TTC549 (cell line): ENCODE measurements around the gene BICRA.
A peak's percentile ranks its signal among the peaks of the same experiment; 100 is the strongest.
"Not testable (repeated sequence)": the region's sequence is repeated elsewhere in the genome, so short reads cannot be mapped to it uniquely, and the experiment has no call there.

Source experiments
- FAIRE-seq: peaks from 2 replicates; lab custom pipeline; 2012; peaks lifted over from hg19 to GRCh38; lab: Jason Lieb, UNC

BICRA gene

DNA sequence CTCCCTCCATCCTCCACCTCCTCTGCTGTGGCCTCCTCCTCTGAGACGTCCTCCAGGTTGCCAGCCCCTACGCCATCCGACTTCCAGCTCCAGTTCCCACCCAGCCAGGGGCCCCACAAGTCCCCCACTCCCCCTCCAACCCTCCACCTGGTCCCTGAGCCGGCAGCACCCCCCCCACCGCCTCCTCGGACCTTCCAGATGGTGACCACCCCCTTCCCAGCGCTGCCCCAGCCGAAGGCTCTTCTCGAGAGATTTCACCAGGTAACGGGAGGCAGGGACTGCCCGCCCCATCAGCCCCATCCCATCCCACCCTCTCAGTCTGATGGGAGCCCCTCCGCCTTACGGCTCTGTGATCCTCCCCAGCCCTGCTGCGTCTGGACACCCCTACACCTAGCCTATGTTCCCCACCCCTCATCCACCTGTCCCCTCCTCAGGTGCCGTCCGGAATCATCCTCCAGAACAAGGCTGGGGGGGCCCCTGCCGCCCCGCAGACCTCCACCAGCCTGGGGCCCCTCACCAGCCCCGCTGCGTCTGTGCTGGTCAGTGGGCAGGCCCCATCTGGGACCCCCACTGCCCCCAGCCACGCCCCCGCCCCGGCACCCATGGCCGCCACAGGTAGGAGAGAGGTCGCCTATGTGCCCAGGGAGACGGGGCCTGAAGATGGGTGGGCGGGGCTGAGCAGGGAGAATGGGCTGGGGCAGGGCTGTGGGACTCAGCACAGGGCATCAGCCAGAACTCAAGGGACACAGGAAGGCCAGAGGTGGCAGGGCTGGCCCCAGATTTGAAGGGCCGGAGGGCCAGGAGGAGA is 85.7 kb downstream of the BICRA start:
- FAIRE-seq = no peak

DNA sequence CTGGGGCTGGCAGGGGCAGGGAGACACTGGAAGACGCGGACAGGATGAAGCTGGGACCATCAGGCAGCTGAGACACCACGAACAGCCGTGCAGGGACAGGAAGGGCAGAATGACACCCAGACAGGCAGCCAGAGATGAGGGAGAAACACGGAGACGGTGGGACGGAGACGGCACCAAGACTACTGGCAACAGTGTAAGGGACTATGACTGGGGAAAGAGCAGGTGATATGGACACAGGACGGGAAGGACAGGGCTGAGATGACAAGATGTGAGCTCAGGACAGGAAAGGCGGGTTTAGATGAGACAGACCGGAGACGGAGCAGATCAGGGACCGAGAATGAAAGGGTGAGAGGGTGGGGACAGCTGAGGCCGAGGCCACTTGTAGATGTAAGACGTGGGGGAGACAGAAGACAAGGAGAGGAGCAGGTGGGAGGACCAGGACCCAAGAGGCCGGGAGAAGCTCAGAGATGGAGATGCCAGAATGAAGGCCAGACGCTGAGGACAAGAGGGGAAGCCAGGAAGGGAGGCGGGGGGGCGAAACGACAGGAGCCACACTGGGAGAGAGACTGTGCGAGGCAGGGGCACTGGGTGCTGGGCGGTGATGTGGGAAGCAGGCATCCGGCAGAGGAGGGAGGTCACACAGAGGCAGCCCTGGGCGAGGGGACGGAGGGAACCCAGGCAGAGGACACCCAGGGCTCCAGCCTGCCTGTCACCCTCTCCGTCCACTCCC is 86.8 kb downstream of the BICRA start:
- no peak for FAIRE-seq

DNA sequence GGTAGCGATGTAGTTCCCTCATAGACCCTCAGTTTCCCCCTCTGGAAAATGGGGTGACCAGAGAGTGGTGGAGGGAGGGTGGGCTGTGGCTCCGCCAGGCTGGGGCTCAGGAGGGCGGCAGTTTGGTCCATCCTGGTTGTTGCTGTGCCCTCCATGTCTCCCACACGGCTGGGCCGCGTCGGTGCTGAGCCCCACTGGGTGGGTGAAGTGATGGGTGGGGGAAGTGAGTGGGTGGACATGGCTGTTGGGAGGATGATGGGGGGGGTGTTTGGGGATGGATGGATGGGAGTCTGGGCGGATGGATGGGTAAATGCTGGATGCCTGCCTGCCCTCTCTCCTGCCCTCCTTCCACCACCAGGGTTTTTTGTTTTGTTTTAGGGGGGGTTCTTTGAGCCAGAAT is 87.7 kb downstream of the BICRA start:
- no peak for FAIRE-seq

DNA sequence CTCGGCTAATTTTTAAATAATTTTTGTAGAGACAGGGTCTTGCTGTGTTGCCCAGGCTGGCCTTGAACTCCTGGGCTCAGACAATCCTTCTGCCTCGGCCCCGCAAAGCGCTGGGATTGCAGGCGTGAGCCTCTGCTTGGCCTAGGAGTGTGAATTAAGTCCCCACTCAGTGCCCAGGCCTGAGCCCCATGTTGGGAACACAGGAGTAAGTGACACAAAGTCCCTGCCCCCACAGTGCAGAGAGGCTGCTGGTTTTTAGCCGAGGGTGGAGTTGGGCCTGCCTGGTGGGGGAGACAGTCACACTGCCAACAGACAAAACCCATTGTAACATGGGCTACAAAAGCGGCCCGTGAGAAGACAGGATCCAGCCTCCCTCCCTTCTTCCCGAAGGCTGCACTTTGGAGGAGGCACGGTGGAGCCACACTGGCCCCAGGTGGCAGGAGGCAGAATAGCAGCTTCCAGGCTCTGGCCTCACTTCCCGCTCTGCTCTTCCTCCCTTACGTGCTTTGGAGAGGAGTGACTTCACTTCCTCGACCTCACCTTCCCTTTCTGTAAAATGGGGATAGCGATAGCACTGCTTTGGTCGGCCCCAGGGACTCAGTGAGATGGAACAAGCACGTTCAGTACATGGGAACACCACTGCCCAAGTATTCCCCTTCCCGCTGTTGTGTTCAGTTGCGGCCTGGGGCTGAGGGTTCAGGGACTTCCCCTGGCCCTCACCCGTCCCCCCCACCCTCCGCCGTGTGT is 89.1 kb downstream of the BICRA start:
- peak; percentile 80 for FAIRE-seq

DNA sequence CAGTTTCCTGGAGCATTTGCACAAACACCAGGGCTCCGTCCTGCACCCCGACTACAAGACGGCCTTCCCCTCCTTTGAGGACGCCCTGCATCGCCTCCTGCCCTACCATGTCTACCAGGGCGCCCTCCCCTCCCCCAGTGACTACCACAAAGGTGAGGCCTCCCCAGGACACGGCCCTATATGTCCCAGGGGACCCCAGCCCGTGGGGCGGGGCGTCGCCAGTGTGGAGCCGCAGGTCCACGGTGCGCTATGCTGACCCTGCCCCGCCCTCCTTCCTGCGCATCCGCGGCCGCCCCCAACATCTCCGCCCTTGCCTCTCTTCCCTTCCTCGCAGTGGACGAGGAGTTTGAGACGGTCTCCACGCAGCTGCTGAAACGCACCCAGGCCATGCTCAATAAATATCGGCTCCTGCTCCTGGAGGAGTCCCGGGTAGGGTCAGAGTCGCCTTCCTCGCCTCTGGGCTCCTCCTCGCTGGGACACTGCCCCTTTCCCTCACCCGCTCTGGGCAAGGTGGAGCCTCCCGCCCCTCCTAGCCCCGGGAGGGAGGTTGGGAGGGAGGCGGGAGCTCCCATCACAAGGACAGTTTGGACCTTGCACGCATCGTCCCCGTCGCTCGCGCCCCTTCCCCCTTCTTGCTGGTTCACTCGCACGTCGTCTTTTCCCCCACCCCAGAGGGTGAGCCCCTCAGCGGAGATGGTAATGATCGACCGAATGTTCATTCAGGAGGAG is 89.9 kb downstream of the BICRA start:
- no peak for FAIRE-seq

DNA sequence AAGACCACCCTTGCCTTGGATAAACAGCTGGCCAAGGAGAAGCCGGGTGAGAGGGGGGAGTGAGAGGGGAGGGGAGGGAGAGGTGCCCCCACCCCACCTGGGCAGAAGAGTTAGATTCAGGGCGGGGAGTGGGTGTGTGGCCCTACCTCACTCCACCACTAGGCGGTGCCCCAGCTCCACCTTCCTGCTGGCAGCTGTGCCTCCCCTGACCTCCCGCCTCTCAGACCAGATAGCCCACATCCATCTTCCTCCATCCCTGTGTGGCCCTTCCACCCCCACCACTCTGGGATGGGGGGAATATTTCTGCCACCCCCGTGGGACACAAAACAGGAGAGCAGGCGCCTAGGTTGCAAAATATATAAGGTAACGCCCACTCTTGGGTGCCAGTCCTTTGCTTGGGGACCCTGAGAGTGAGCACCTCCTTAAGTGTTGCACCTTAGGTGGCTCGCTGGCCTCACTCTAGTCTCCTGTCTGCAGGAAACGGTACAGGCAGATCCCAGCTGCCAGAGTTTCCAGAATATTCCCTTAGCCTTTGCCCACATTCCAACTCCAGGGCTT is 90.5 kb downstream of the BICRA start:
- no peak for FAIRE-seq

DNA sequence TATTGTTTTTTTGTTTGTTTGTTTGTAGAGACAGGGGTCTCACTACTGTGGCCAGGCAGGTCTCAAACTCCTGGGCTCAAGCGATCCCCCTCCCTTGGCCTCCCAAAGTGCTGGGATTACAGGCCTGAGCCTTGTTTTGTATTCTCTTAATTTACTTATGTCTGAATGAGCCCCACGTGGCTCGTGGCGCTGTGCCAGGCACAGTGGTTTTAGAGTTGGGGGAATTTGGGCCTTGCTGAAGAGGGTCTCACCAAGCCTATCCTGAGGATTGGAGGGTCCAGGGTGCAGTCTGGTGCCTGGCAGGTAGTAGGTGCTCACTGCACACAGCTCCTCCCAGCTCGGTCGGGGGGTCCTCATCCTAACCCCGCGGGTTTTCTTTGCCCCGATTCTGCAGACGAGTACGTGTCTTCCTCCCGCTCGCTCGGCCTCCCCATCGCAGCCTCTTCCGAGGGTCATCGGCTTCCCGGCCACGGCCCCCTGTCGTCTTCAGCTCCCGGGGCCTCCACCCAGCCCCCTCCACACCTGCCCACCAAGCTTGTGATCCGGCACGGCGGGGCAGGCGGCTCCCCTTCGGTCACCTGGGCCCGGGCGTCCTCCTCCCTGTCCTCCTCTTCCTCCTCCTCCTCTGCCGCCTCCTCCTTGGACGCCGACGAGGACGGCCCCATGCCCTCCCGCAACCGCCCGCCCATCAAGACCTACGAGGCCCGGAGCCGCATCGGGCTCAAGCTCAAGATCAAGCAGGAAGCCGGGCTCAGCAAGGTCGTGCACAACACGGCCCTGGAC is 92.2 kb downstream of the BICRA start:
- no peak for FAIRE-seq

DNA sequence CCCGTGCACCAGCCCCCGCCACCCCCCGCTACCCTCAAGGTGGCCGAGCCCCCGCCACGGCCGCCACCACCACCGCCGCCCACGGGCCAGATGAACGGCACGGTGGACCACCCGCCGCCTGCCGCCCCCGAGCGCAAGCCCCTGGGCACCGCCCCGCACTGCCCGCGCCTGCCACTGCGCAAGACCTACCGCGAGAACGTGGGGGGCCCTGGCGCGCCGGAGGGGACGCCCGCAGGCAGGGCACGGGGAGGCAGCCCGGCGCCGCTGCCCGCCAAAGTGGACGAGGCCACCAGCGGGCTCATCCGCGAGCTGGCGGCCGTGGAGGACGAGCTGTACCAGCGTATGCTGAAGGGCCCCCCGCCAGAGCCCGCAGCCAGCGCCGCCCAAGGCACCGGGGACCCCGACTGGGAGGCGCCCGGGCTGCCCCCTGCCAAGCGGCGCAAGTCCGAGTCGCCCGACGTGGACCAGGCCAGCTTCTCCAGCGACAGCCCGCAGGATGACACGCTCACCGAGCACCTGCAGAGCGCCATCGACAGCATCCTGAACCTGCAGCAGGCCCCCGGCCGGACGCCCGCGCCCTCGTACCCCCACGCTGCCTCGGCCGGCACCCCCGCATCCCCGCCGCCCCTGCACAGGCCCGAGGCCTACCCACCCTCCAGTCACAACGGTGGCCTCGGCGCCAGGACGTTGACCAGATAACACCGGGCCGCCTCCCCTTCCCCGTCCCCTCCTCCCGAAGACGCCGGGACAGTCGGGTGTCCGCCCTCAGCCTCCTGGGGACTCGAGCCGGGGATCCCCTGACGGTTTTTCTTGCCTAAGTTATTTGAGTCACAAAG is 93.0 kb downstream of the BICRA start:
- FAIRE-seq = no peak

DNA sequence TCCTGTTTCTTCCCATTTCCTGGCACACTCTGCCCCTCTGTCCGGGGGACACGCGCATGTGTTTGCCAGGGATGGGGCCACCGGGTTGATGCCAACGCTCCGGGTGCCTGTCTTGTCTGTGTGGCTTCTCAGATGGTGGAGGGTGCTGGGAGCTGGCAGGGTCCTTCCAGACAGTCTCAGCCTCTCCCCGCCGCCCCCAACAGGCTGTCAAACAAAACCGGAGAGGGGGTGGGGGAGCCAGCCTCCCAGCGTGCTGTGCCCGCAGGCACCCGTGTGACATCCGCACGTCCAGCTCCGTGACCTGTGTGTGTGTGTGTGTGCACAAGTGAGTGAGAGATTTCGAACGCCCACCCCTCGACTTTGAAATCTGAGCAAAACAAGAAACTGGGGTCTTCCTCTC is 93.7 kb downstream of the BICRA start:
- FAIRE-seq = no peak

DNA sequence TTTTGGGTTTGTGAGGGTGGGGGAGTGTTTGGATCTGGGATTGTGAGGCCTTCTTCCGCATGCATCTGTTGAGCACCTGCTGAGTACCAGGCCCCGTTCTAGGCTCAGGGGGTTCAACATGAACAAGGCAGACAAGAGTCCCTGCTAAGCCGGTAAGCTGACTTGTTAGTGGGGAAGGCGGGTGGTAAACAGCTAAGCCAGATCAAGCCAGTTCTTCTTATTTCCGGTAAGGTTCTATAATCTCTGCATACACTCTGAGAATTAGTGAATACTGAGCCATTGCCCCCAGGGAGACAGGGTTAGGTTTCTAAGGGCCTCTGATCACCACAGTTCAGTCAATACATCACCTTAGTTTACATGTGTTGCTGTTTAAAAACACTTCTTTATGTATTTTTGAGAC is 94.4 kb downstream of the BICRA start:
- no peak for FAIRE-seq

DNA sequence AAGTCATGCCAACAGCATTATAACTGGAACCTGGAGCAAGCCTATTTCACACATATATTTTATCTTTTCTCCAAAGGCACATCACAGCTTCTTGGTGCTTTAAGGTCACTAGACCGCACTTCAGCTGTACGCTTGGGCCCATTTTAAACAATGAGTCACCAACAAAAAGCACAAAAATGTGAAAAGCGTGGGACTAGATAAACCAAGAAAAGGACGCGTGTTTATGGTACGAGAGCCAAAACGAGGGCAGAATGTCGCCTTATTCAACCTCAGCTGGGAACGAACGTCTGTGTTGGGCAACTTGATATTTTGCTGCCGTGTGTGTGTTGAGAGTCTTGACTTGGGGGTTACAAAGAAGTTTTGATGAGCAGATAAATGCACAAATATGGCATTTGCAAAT is 95.1 kb downstream of the BICRA start:
- FAIRE-seq = no peak

DNA sequence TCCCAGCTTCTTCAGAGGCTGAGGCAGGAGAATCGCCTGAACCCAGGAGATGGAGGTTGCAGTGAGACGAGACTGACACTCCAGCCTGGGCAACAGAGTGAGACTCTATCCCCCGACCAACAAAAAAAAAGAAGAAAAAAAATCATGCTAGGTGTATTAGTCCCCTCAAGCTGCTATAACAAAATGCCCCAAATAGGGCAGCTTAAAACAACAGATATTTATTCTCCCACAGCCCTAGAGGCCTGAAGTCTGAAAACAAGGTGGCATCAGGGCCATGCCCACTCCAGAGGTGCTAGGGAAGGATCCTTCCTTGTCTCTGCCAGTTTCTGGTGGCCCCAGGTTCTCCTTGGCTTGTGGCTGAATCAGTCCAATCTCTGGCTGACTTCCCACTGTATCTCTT is 95.7 kb downstream of the BICRA start:
- no peak for FAIRE-seq

DNA sequence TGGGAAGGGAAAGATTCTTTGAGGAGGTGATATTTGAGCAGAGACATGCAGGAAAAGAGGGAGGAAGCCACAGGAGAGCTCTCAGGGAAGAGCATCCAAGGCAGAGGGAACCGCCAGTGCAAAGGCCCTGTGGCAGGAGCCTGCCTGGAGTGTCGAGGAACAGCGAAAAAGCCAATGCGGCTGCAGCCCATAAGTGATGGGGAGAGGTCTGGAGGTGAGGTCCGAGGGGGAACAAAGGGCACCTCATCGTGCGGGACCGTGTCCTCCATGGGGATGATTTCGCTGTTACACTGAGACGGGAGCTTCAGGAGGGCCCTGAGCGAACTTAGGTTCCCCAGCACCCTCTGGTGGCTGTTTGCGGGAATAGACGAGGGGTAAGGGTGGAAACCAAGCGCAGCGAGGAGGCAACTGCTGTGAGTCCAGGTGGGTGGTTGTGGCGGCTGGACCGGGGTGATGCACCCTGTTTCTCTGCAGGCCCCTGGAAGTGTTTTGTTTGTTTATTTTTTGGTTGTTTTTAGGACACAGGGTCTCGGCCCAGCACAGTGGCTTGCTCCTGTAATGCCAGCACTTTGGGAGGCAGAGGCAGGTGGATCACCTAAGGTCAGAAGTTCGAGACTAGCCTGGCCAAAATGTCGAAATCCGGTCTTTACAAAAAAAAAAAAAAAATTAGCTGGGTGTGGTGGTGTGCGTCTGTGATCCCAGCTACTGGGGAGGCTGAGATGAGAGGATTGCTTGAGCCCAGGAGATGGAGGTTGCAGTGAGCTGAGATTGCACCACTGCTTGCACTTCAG is 98.4 kb downstream of the BICRA start:
- no peak for FAIRE-seq

DNA sequence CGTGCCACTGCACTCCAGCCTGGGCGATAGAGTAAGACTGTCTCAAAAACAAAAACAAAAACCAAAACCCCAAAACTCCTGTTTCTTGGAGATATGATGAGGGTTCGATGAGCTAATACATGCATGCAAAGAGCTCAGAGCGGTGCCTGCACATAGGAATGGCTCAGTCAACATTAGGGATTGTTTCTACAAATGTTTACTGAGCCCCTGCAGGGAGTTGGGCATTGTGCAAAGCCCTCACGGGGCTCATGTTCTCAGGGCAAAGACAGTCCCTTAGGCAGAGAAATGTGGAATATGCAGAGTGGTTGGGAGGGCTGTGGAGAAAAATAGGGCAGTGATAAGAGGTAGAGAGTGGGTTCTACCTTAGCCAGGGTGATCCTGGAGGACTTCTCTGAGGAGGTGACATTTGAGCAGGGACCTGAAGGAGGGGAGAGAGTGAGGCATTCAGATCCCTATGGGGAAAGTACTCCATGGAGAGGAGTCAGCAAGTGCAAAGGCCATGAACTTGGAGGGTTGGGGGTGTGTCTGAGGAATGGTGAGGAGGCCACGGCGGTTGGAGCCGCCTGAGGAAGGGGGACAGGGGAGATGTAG is 102.8 kb downstream of the BICRA start:
- no peak for FAIRE-seq

DNA sequence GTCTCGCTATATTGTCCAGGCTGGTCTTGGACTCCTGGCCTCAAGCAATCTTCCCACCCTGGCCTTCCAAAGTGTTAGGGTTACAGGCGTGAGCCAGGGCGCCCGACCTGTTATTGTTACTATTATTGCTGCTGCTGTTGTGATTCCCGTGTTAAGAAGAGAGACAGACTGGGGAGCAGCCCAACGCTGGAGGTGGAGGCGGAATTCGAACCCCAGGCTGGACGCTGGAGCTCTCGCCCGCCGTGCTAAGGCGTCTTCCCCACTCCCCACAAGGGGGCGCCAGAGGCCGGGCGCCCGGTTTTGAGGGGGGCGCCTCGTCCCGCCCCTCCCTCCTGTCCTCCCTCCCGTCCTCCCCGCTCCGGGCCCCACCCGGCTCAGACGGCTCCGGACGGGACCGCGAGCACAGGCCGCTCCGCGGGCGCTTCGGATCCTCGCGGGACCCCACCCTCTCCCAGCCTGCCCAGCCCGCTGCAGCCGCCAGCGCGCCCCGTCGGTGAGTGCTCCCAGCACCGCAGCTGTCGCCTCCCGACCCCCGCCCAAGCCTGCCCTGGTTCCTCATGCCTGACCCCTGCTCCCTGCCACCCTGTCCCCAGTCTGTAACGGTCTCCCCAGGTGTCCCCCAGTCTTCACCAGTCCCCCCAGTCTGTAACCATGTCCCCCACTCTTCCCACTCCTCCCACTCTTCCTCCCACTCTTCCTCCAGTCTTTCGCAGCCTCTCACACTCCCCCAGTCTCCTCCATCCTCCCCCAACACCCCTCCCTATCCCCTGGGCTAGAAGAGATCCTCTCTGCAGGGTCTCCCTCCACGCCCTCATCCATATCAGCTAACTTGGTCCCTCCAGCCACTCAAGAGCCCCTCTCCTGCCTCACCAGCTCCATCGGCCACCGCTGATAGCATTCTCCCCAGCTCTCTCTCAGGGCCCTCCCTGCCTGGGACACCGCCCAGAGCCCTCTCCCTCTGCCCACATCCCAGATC is 104.4 kb downstream of the BICRA start, which contains the start of gene EHD2:
TSS of gene EHD2 (plus strand) at position 377 of the 976 bp plus-strand sequence. CDS start 3,191 bp downstream, outside the sequence.
- no peak for FAIRE-seq

DNA sequence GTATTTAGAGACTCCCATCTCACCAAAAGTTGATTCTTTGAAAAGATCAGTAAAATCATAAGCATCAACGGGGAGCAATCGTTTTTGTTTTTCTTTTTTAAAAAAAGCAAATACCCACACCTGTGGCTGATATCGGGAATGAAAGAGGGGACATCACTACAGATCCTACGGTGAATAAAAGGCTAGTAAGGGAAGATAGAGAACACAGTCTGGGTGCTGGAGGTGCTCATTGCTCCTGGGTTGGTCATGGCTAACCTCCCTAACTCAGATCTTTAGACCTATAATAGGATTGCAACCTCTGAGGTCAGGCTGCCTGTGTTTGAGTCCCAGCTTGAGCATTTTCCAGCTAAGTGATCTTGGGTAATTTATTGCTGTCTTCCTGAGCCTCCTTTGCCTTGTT is 105.4 kb downstream of the BICRA start:
- FAIRE-seq = no peak

DNA sequence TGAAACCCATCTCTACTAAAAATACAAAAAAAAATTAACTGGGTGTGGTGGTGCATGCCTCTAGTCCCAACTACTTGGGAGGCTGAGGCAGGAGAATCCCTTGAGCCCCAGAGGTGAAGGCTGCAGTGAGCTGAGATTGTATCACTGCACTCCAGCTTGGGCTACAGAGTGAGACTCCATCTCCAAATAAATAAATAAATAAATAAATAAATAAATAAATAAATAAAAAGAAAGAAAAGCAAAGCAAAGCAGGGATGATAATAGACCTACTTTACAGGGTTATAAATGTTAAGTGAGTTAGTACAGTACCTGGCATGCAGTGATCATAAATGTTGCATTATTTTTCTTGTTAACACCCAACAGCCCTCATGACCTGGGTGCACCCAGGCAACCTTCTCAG is 105.9 kb downstream of the BICRA start:
- FAIRE-seq = not testable (repeated sequence)
